SU-DHL-6 (cell line): ENCODE results near the gene GATAD2A.

Source experiments
- EZH2phosphoT487 ChIP-seq: fragments of 200-600 bp; sonication (generic), shearing (Covaris generic); conservative IDR thresholded peaks from 2 replicates; pipeline ENCODE4 v1.6.1; 2018; ENCODE audit warnings: mild to moderate bottlenecking, antibody characterized with exemption, low read length, moderate library complexity, mixed read lengths
- TF ChIP-seq, protein P1 (sequence below): fragments of 200-600 bp; sonication (generic); IDR thresholded peaks from one replicate; pipeline ENCODE4 v1.5.1; 2017; ENCODE audit warnings: antibody characterized with exemption, mild to moderate bottlenecking, low read length, moderate library complexity; ENCODE audit not compliant: insufficient read depth, poor library complexity, severe bottlenecking

- TF ChIP-seq, protein P1, sequence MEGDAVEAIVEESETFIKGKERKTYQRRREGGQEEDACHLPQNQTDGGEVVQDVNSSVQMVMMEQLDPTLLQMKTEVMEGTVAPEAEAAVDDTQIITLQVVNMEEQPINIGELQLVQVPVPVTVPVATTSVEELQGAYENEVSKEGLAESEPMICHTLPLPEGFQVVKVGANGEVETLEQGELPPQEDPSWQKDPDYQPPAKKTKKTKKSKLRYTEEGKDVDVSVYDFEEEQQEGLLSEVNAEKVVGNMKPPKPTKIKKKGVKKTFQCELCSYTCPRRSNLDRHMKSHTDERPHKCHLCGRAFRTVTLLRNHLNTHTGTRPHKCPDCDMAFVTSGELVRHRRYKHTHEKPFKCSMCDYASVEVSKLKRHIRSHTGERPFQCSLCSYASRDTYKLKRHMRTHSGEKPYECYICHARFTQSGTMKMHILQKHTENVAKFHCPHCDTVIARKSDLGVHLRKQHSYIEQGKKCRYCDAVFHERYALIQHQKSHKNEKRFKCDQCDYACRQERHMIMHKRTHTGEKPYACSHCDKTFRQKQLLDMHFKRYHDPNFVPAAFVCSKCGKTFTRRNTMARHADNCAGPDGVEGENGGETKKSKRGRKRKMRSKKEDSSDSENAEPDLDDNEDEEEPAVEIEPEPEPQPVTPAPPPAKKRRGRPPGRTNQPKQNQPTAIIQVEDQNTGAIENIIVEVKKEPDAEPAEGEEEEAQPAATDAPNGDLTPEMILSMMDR, result no peak
- no peak for TF ChIP-seq EZH2phosphoT487
Observed at GRCh38 chr19:19423322-19423721, 17.8 kb downstream of the GATAD2A start.
